Testis (tissue), 3 donors: ENCODE data around the gene ERVFRD-1. TPM values are rescaled to one million over a fixed set of nuclear protein-coding genes. Genes with fewer than 3 reads are reported as not detected.
"Not testable (repeated sequence)": the region's sequence is repeated elsewhere in the genome, so short reads cannot be mapped to it uniquely, and the experiment has no call there.

Experiments used
- DNase-seq: peaks from one replicate; pipeline ENCODE4 v3.0.0-alpha.2; 2019
- H3K27ac ChIP-seq, 2 donors: fragments of 200-600 bp; sonication (generic); one replicate each; pipeline ENCODE4 v1.5.1; 2019
- H3K27me3 ChIP-seq: fragments of 200-600 bp; sonication (generic); one replicate; pipeline ENCODE4 v1.5.1; 2019
- H3K36me3 ChIP-seq: fragments of 200-600 bp; sonication (generic); one replicate; pipeline ENCODE4 v1.5.1; 2017; ENCODE audit warnings: low read depth; ENCODE audit errors: missing control alignments
- H3K4me1 ChIP-seq: fragments of 200-600 bp; sonication (generic); one replicate; pipeline ENCODE4 v1.5.1; 2019
- H3K4me3 ChIP-seq, 2 donors: fragments of 200-600 bp; sonication (generic); one replicate each; pipeline ENCODE4 v1.5.1; 2017 to 2019
- H3K9me3 ChIP-seq: fragments of 200-600 bp; sonication (generic); one replicate; pipeline ENCODE4 v1.5.1; 2017
- CTCF ChIP-seq, 3 experiments: fragments of 450-650 bp in 2 of 3; fragments of 200-600 bp in 1 of 3; sonication (generic) in 1 of 3; IDR thresholded peaks; one replicate each; pipeline ENCODE4 v1.5.1; 2016 to 2019; ENCODE audit warnings: antibody characterized with exemption in 3 of 3, mild to moderate bottlenecking in 2 of 3, moderate library complexity in 1 of 3
- POLR2A ChIP-seq: fragments of 450-650 bp; IDR thresholded peaks from one replicate; pipeline ENCODE4 v1.6.1; 2017; ENCODE audit warnings: antibody characterized with exemption, mild to moderate bottlenecking, moderate library complexity
- WGBS, 2 donors: methylation state at CpG; one replicate each; pipeline ENCODE4 v1.1.5; 2018; 5-methylcytosine and 5-hydroxymethylcytosine counted together
- intact Hi-C: fragments of 100-400 bp; cut with DNase I; formaldehyde crosslinking; loops from one replicate; pipeline ENCODE4 v1.15.1; 2023; ENCODE audit warnings: low total_unique reads
- polyA plus RNA-seq: library from polyadenylated mRNA; stranded (reverse); fragments of 350-450 nt; fragmentation: Illumina TruSeq; extraction: RNeasy Lipid Tissue Mini Kit (QIAGEN cat#74804); gene quantifications from one replicate; pipeline ENCODE4 v1.2.3, GENCODE V29; 2014; ENCODE audit warnings: low read depth, low replicate concordance; ENCODE audit not compliant: insufficient read depth
- total RNA-seq, 2 donors: library from RNA; depleted of rRNA; stranded (reverse); fragments of >200 nt; gene quantifications; one replicate each; pipeline ENCODE4 v1.2.3, GENCODE V29; 2016

Gene ERVFRD-1
- total and polyA plus RNA-seq, 3 donors from 2014 or later, result 0.16 TPM; not detected in 2

GRCh38 chr6:11093376-11093625 is 18.2 kb downstream of the ERVFRD-1 start:
- TF ChIP-seq CTCF (IDR thresholded peaks at IDR 0.05), result no peak
- TF ChIP-seq POLR2A, result no peak
- no peaks in the 10 kb centered on the region for H3K36me3 ChIP-seq
- WGBS, 2 donors, result 0% methylated on average over 16 to 17 of the region's 17 CpGs
- H3K27ac ChIP-seq, result peak overlapping the region; percentile 94 to 98
- no peaks in the 10 kb centered on the region for H3K27me3 ChIP-seq
- no peak for DNase-seq
- H3K4me3 ChIP-seq, result peak overlapping the region; percentile 79 to 95
- H3K4me1 ChIP-seq, result peaks cover 9% of the 10 kb centered on the region
- no peaks in the 10 kb centered on the region for H3K9me3 ChIP-seq
- intact Hi-C loops, result no loop called here

GRCh38 chr6:11092668-11093375 is 18.7 kb downstream of the ERVFRD-1 start:
- Histone ChIP-seq H3K27ac (peak overlapping the region; percentile 94 to 98), H3K9me3 (no peaks in the 10 kb centered on the region), H3K27me3 (no peaks in the 10 kb centered on the region), H3K36me3 (no peaks in the 10 kb centered on the region), H3K4me3 (peak overlapping the region; percentile 79 to 95), H3K4me1 (peaks cover 9% of the 10 kb centered on the region)
- TF ChIP-seq POLR2A, result no peak
- no peak for TF ChIP-seq CTCF (IDR thresholded peaks at IDR 0.05)
- WGBS, 2 donors, result 1 to 2% methylated on average over 10 of the region's 10 CpGs
- DNase-seq, result peak; percentile 76
- intact Hi-C loops, result no loop called here

GRCh38 chr6:11091141-11091540 is 20.4 kb downstream of the ERVFRD-1 start:
- DNase-seq, H3K36me3 ChIP-seq, H3K9me3 ChIP-seq, intact Hi-C loops, H3K27ac ChIP-seq, H3K27me3 ChIP-seq, H3K4me1 ChIP-seq, H3K4me3 ChIP-seq: not testable (repeated sequence)
- WGBS, 2 donors, result 92 to 93% methylated on average over 5 of the region's 5 CpGs

GRCh38 chr6:11089695-11090094 is 21.8 kb downstream of the ERVFRD-1 start:
- 78 to 96% methylated on average over 1 of the region's 1 CpG for WGBS, 2 donors
- intact Hi-C loops, result no loop called here

GRCh38 chr6:11087141-11087812 is 24.2 kb downstream of the ERVFRD-1 start:
- peak overlapping the region in 1 of 2 donors; percentile 47 for H3K4me3 ChIP-seq
- 62 to 81% methylated on average over 17 to 47 of the region's 47 CpGs for WGBS, 2 donors
- H3K36me3 ChIP-seq, H3K4me1 ChIP-seq, H3K27me3 ChIP-seq, intact Hi-C loops, H3K27ac ChIP-seq, H3K9me3 ChIP-seq: not testable (repeated sequence)
- DNase-seq, result peak; percentile 52

More at GRCh38 chr6:11089695-11090094, 21.8 kb downstream of the ERVFRD-1 start:
- H3K27me3 ChIP-seq, result no peaks in the 10 kb centered on the region
- no peaks in the 10 kb centered on the region for H3K9me3 ChIP-seq
- H3K27ac ChIP-seq, result no peak overlapping the region
- TF ChIP-seq CTCF (IDR thresholded peaks at IDR 0.05) (no peak), POLR2A (no peak)
- peaks cover 2% of the 10 kb centered on the region for H3K4me1 ChIP-seq
- DNase-seq, result no peak
- no peak overlapping the region for H3K4me3 ChIP-seq
- H3K36me3 ChIP-seq, result no peaks in the 10 kb centered on the region
